Measurements from ENCODE around the gene ARHGEF37.

Gene ARHGEF37

GRCh38 chr5:149654231-149654630 is 72.9 kb downstream of the ARHGEF37 start:
- DNase-seq (ENCODE audit: low read depth, low spot score): no peak
- H3K4me3 ChIP-seq (ENCODE audit: low read depth, low read length): no peak overlapping the region
- in situ Hi-C loops (cut with HindIII; ENCODE audit: low sequenced_read_pairs): no loop called here
- TF ChIP-seq, protein P1, sequence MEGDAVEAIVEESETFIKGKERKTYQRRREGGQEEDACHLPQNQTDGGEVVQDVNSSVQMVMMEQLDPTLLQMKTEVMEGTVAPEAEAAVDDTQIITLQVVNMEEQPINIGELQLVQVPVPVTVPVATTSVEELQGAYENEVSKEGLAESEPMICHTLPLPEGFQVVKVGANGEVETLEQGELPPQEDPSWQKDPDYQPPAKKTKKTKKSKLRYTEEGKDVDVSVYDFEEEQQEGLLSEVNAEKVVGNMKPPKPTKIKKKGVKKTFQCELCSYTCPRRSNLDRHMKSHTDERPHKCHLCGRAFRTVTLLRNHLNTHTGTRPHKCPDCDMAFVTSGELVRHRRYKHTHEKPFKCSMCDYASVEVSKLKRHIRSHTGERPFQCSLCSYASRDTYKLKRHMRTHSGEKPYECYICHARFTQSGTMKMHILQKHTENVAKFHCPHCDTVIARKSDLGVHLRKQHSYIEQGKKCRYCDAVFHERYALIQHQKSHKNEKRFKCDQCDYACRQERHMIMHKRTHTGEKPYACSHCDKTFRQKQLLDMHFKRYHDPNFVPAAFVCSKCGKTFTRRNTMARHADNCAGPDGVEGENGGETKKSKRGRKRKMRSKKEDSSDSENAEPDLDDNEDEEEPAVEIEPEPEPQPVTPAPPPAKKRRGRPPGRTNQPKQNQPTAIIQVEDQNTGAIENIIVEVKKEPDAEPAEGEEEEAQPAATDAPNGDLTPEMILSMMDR (IDR thresholded peaks at IDR 0.05; ENCODE audit: low read depth, low read length): no peak

DNA sequence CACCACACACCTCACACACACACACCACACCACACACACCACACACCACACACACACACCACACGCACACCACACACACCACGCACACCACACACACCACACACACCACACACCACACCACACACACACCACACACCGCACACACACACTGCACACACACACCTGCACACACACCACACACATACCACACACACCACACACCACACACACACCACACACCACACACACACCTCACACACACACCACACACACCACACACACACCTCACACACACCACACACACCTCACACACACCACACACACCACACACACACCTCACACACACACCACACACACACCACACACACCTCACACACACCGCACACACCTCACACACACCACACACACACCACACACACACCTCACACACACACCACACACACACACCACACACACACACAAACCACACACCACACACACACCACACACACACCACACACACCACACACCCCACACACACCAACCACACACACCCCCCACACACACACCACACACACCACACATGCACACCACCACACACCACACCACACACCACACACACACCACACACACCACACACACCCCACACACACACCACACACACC is 73.7 kb downstream of the ARHGEF37 start:
- DNase-seq (ENCODE audit: low read depth, low spot score): no peak
- in situ Hi-C loops (cut with HindIII; ENCODE audit: low sequenced_read_pairs): no loop called here
- TF ChIP-seq, protein P1 (IDR thresholded peaks at IDR 0.05; ENCODE audit: low read depth, low read length): no peak
- H3K4me3 ChIP-seq (ENCODE audit: low read depth, low read length): no peak overlapping the region

DNA sequence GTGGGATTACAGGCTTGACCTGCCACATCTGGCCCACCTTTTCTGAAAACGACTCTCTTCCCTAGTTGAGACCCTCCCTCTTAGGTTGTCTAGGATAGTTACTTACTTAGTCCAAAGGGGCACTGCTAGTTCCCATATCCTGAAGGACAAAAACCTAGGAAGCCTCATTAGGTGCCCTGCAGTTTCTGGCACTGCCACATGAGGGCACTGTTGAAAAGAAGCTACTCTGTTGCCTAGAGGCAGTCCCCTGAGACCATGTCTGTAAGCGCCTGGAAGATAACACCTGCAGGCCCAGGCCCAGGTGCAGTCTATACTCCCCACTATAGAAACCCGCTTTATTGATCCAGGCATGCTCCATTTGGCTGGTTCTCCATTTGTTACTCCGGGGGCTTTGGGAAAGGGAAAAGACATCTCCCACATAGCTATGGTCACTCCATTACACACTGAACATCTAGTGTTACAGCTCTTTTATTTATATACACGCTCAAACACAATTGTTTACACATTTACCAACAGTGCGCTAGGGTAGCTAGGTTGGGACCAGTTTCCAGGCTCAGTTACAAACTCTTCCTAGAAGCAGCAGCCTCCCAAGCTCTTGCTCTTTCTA is 75.4 kb downstream of the ARHGEF37 start:
- DNase-seq (ENCODE audit: low read depth, low spot score): no peak
- H3K4me3 ChIP-seq (ENCODE audit: low read depth, low read length): no peak overlapping the region
- in situ Hi-C loops (cut with HindIII; ENCODE audit: low sequenced_read_pairs): no loop called here
- TF ChIP-seq, protein P1 (IDR thresholded peaks at IDR 0.05; ENCODE audit: low read depth, low read length): peak; percentile 66

DNA sequence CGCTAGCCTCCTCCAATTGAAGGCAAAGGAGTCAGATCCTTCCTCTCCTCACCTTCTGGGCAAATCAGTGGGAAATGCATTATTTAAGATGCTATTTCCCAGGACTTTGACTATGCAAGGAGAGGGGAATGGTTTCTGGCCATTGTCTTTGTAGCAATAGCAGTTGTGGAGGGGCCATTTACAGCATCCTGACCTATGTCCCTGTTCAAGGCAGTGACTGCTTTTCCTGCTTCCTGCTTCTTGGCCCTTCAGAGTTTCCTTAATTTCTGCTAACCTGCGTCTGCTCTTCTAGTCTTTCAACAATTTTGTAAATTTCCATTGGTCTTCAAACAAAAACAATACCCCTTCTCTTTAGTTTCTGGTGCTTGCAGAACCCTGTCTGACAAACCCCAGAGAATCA is 76.0 kb downstream of the ARHGEF37 start:
- no peak for DNase-seq (ENCODE audit: low read depth, low spot score)
- TF ChIP-seq, protein P1 (IDR thresholded peaks at IDR 0.05; ENCODE audit: low read depth, low read length): no peak
- in situ Hi-C loops (cut with HindIII; ENCODE audit: low sequenced_read_pairs): no loop called here
- H3K4me3 ChIP-seq (ENCODE audit: low read depth, low read length): no peak overlapping the region

- DNase-seq (ENCODE audit: low read depth, low spot score): no peak
- in situ Hi-C loops (cut with HindIII; ENCODE audit: low sequenced_read_pairs): no loop called here
- no peak overlapping the region for H3K4me3 ChIP-seq (ENCODE audit: low read depth, low read length)
- TF ChIP-seq, protein P1 (IDR thresholded peaks at IDR 0.05; ENCODE audit: low read depth, low read length): no peak
Measured at GRCh38 chr5:149658299-149658698, 77.0 kb downstream of the ARHGEF37 start.

GRCh38 chr5:149664083-149664482 is 82.8 kb downstream of the ARHGEF37 start:
- in situ Hi-C loops (cut with HindIII; ENCODE audit: low sequenced_read_pairs): no loop called here
- no peak overlapping the region for H3K4me3 ChIP-seq (ENCODE audit: low read depth, low read length)
- TF ChIP-seq, protein P1 (IDR thresholded peaks at IDR 0.05; ENCODE audit: low read depth, low read length): no peak
- no peak for DNase-seq (ENCODE audit: low read depth, low spot score)

All from astrocyte of the spinal cord (primary cell).